HEK293T (cell line): Measurements from ENCODE around the gene WAPL.

Experiments used
- ARNT ChIP-seq: fragments of 450-650 bp; IDR thresholded peaks from 2 replicates; pipeline ENCODE4 v1.6.1; 2017; ENCODE audit warnings: mild to moderate bottlenecking
- BHLHE40 ChIP-seq: fragments of 450-650 bp; IDR thresholded peaks from 2 replicates; pipeline ENCODE4 v1.6.1; 2016; ENCODE audit warnings: mild to moderate bottlenecking, moderate library complexity, borderline replicate concordance
- FOXK2 ChIP-seq: fragments of 450-650 bp; IDR thresholded peaks from 2 replicates; pipeline ENCODE4 v1.6.1; 2016; ENCODE audit warnings: mild to moderate bottlenecking
- FOXM1 ChIP-seq: fragments of 450-650 bp; IDR thresholded peaks from 2 replicates; pipeline ENCODE4 v1.6.1; 2017; ENCODE audit warnings: mild to moderate bottlenecking, borderline replicate concordance
- HDGF ChIP-seq: fragments of 450-650 bp; IDR thresholded peaks from 2 replicates; pipeline ENCODE4 v1.6.1; 2017; ENCODE audit warnings: antibody characterized with exemption, borderline replicate concordance
- SP1 ChIP-seq: fragments of 450-650 bp; IDR thresholded peaks from 2 replicates; pipeline ENCODE4 v1.6.1; 2017
- TARDBP ChIP-seq: fragments of 450-650 bp; IDR thresholded peaks from 2 replicates; pipeline ENCODE4 v1.6.1; 2016

- TF ChIP-seq BHLHE40 (no peak), ARNT (no peak), HDGF (no peak), FOXK2 (no peak), TARDBP (no peak), FOXM1 (no peak), SP1 (no peak)
Observed at GRCh38 chr10:86506499-86506898, 15.1 kb downstream of the WAPL start.
